GM19023 (cell line): ENCODE measurements around the gene TBL1XR1.

Experiments used
- ATAC-seq: cut with Tn5 transposase; IDR thresholded peaks from one replicate; pipeline ENCODE4 v1.9.1; 2021; ENCODE audit warnings: mild to moderate bottlenecking, moderate library complexity; ENCODE audit not compliant: unreplicated experiment

The TBL1XR1 gene

DNA sequence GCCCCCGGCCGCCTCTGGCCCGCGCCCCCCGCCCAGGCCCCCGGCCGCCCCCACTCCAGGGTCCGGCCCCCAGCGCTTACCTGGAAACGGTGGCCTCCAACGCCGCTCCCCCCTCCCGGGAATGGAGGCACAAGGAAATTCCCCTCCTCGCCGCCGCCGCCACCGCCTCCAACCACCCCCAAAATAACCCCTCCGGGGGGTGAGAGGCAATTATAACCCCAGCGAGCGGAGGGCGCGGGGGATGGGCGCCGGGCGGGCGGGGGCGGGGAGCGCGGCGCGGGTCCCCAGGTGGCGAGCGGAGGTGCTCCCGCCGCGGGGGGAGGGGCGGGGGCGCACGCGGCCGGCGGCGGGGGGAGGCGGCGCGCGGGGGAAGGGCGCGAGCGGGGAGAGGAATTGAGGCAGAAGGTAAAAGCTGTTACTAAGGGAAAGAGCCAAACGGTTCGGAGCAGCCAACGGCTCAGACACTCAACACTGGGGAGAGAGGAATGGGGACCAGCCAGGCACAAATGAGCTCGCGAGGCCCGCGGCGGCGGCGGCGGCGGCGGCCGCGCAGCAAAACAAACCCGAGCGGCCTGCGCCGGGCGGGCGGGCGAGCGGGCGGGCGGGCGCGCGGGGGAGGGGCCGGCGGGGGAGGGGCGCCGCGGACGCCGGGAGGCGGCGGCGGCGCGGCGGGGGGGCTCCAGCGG, at the start of gene TBL1XR1:
Gene TBL1XR1, minus strand, starts transcription at position 442 of the 686 bp plus-strand sequence. CDS start 132,505 bp downstream, outside the sequence.
- ATAC-seq: peak; percentile 58

DNA sequence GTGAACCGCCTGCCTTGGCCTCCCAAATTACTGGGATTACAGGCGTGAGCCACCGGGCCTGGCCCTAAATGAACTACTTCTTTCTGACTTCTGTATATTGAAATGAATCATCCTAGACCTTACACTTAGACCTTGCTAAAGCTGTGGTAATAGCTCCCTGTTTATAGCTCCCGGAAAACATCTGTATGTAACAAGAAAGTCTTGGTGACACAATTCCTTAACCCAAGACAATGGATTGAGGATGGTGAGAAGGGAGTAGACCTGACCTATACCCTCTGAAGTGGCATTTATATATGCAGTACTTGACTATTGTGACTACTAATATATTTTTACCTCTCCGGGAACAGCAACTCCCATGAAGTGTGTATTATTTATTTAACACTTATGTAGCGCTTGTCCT, 48.0 kb upstream of the TBL1XR1 start:
- no peak for ATAC-seq

DNA sequence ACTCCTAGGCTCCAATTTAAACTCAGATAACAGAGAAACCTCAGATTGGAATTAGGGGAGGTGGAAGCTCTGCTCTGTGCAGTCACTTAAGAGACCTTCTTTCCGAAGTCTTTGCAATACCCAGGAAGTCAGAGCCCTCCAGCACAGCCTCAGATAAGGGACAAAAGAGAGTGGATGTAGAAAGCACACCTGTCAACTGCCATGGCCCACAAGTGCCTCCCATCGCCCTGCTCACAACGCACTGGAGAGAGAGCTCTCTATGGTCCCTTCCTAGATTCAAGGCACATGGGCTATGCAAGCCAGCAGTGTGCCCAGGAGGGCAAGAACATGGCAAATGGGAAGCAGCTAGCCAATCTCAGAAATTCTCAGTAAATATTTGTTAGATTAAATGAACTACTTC, 47.3 kb upstream of the TBL1XR1 start:
- ATAC-seq: no peak

- no peak for ATAC-seq
Measured at GRCh38 chr3:177238686-177239216, 41.5 kb upstream of the TBL1XR1 start.

DNA sequence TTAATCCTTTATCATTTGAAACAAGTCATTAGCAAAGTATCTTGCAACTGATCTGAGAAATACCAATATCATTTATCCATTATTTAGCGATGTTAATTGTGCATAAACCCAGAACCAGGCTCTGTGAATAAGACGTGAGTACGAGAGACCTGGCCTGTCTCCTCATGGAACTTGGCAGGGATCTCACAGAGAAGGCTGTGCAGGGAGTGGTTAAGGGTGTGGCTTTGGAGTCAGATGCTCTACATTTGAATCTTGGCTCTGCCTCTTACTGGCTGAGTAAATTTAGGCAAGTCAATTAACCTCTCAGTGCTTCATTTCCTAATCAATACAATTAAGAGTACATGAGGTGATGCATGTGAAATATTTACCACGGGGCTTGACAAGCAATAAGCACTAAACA, 39.9 kb upstream of the TBL1XR1 start:
- ATAC-seq: no peak

GRCh38 chr3:177236704-177237103, 39.4 kb upstream of the TBL1XR1 start:
- no peak for ATAC-seq

DNA sequence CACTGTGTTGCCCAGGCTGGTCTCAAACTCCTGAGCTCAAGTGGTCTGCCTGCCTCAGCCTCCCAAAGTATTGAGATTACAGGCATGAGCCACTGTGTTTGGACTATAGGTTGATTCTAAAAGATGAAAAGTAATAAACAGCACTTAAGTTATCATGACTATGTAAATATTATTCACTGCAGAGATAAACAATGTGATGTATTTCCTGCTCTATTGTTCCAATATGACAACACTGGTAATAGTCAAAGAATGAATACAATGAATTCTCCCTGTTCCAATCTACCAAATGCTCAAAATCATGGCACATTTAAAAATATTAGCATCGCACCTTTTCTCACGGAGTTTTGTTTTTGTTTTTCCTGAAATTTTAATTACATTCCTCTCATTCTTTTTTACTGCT, 36.8 kb upstream of the TBL1XR1 start:
- no peak for ATAC-seq

GRCh38 chr3:177231242-177231641, 34.0 kb upstream of the TBL1XR1 start:
- no peak for ATAC-seq

DNA sequence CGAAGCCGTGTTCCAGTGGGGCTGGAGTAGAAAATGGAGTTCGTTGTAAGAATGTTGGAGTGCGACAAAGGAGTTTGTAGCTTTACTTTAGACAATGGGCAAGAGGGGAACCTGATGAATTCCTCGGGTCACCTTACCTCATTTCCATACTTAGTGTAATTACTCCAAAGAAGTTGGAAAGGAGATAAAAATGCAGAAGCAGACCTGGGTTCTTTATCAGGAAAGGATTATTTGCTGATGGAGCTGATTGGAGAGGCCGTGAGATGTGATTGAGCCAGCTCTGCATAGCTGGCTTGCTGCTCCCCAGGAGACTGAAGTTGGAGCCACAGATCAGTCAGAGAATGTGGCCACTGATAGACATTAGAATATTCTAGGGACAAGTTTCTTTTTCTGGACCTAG, 33.4 kb upstream of the TBL1XR1 start:
- no peak for ATAC-seq

- no peak for ATAC-seq
Measured at GRCh38 chr3:177229791-177230190, 32.5 kb upstream of the TBL1XR1 start.

- ATAC-seq: no peak
Measured at GRCh38 chr3:177228601-177229190, 31.4 kb upstream of the TBL1XR1 start.

DNA sequence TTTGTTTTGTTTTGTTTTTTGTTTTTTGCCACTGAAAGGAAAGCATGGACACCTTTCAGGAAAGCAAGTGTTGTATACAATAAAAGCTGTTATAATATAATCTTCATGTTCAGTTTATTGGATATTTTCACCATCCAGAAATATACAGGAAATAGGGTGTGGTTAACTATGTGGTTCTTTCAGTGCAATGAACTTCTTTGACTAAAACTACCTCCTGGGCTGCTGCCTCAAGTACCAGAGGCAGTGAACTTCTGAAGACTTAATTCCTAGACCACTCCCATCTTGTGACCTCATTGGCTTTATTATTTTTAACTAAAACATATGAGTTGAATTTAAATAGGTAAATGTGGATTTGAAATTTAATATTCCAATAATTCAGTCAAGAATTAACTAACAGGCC, 27.1 kb upstream of the TBL1XR1 start:
- ATAC-seq: no peak

GRCh38 chr3:177221744-177222143, 24.5 kb upstream of the TBL1XR1 start:
- no peak for ATAC-seq

DNA sequence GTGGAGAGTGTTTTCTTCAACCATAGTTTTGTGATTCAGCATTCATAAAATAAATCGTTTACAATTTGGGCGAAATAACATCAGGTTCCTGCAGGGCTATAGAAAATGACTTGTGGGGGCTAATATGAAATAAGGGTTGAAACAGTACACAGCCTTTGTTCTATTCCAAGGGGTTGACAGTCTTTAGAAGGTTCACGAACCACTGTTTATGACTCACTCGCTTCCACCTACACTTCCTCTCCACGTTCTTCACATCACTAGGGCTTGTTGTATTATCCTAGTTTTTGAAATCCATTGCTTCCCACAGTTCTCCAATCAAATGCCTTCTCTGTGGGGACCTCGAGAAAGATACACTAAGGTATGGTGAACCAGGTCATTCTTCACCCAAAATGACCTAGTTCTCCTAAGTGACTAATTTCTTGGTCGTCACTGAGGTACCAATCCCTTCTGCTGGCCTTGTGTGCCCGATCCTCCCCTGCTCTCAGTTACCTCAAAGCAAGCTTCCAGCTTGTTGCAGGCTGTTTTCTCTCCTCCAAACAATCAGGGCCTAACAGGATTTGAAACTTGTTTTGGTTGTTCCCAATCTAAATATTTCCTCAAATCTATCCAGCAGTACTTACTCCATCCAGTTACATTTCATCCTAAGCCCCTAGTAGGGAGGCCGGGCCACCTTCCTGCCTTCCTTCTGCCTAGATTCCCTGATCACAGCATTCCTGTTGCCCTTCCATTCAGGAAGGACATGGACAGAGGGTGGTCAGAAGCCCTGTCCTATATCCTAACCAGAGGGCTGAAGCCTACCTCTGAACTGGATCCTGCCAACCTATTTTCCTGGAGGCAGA, 23.1 kb upstream of the TBL1XR1 start:
- no peak for ATAC-seq

- no peak for ATAC-seq
Measured at GRCh38 chr3:177213801-177214535, 16.7 kb upstream of the TBL1XR1 start.

DNA sequence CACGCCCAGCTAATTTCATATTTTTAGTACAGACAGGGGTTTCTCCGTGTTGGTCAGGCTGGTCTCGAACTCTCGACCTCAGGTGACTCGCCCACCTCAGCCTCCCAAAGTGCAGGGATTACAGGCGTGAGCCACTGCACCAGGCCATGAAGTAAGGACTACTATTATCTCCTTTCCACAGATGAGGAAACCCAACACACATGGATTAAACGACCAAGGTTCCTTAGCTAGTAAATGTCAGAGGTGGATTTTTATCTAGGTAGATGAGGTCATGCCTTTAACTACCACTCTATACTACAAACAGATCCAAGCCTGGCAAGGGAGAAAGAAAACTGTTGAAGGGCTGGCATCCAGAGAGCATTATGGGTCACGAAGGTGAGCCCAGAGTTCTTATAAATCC, 15.5 kb upstream of the TBL1XR1 start:
- no peak for ATAC-seq

DNA sequence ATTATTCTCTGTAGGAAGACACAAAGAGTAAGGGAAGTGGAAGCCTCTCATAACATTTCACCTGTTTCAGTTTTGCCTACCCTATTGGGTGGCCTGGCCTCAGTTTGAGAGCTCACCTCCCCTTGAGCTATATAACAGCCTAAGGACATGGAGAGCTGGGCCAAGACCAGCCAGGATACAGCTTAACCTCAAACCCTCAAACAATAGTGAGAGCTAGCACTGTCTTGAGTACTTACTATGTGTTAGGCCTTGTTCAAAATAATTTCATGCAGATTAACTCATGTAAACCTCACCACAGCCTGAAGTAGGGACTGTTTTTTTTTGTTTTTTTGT, 15.0 kb upstream of the TBL1XR1 start:
- ATAC-seq: no peak

- no peak for ATAC-seq
Measured at GRCh38 chr3:177211503-177212277, 14.4 kb upstream of the TBL1XR1 start.

GRCh38 chr3:177210744-177211502, 13.6 kb upstream of the TBL1XR1 start:
- ATAC-seq: no peak

- ATAC-seq: no peak
Measured at GRCh38 chr3:177209509-177209908, 12.2 kb upstream of the TBL1XR1 start.
